Inflammatory macrophage (primary cell): Measurements from ENCODE around the gene EDDM13.
"Not testable (repeated sequence)": the region's sequence is repeated elsewhere in the genome, so short reads cannot be mapped to it uniquely, and the experiment has no call there.

Source experiments
- DNase-seq, 2 donors: peaks; one replicate each; pipeline ENCODE4 v3.0.0-alpha.2; 2020 to 2022

Gene EDDM13

GRCh38 chr19:56295531-56296455, 23.2 kb downstream of the EDDM13 start:
- no peak for DNase-seq

DNA sequence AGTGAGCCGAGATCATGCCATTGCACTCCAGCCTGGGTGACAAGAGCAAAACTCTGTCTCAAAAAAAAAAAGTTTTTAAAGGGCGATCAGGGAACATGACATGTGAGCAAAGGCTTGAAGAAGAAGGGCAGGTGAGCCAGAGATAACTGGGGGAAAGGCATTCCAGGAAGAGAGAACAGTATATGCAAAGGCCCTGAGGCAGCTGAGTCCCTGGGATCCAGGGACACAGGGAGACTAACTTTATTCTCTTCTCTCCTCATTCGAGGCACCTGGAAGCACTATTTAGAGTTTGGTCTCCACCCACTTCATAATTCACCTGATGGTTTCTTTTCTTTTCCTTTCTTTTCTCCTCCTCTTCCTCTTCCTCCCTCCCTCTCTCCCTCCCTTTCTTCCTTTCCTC, 24.5 kb downstream of the EDDM13 start:
- no peak for DNase-seq

GRCh38 chr19:56299688-56300087, 27.1 kb downstream of the EDDM13 start:
- no peak for DNase-seq

DNA sequence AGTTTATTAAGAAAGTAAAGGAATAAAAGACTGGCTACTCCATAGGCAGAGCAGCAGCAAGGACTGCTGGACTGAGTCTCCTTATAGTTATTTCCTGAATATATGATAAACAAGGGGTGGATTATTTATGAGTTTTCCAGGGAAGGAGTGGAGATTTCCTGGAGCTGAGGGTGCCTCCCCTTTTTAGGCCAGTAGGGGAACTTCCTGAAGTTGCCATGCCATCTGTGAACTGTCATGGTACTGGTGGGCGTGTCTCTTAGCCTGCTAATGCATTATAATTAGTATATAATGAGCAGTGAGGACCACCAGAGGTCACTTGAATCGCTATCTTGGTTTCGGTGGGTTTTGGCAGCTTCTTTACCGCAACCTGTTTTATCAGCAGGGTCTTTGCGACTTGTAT, 28.6 kb downstream of the EDDM13 start:
- DNase-seq, result no peak

GRCh38 chr19:56301886-56302620, 29.5 kb downstream of the EDDM13 start:
- DNase-seq, result peak; percentile 42 to 50

- no peak for DNase-seq
Measured at GRCh38 chr19:56304243-56304642, 31.7 kb downstream of the EDDM13 start.

DNA sequence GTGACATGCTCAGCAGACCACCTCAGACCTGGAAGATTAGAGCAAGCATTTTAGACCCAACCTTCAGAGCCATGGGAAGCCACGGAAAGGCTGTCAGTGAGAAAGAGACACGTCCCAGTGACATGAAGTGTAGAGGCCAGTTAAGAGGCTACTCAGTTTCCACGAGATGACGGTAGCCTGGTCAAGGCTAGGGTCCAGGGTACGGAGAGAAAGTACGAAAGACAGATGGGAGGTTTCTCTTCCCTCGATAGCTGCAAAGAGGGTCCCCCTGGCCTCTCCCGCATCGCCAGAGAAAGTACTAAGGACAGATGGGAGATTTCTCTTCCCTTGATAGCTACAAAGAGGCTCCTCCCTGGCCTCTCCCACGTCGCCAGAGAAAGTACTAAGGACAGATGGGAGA, 33.5 kb downstream of the EDDM13 start:
- no peak for DNase-seq

GRCh38 chr19:56307062-56307461, 34.5 kb downstream of the EDDM13 start:
- DNase-seq, result not testable (repeated sequence)

DNA sequence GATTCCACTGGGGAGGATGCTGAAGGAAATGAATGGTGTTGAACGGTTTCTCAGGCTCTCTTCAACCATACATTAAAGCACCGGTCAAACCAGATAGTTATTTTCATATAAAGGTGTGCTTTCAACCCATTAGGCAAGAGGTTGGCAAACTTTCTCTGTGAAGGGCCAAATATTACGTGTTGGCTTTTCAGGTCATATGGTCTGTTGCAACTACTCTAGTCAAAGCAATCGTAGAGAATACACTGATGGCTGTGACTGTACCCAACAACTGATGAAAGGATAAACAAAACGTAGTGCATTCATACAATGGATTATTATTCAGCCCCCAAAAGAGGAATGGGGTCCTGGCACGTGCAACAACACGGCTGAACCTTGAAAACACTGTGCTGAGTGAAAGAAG, 36.2 kb downstream of the EDDM13 start:
- DNase-seq, result no peak

GRCh38 chr19:56309511-56310185, 37.1 kb downstream of the EDDM13 start:
- DNase-seq, result peak; percentile 51 to 65

DNA sequence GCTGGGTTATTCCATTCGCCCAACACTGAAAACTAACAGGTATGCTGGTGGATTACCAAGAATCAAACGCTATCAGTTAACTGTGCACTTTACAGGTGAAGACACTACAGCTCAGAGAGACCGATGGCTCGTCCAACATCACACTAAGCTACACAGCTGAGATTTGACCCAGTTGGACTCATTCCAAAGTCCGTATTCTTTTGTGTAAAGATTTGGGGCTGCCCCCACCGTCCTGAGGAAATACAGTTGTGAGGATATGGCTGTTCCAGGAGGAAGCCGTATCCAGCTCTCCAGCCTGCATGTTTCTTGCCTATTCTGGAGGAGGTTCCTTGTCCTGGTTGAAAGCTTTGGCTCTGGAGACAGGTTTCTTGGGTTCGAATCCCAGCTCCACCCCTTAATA, 37.9 kb downstream of the EDDM13 start:
- DNase-seq, result no peak

GRCh38 chr19:56312342-56312741, 39.8 kb downstream of the EDDM13 start:
- DNase-seq, result peak; percentile 30 to 38

- DNase-seq, result peak in 1 of 2 donors; percentile 37
Measured at GRCh38 chr19:56312787-56313657, 40.5 kb downstream of the EDDM13 start.

DNA sequence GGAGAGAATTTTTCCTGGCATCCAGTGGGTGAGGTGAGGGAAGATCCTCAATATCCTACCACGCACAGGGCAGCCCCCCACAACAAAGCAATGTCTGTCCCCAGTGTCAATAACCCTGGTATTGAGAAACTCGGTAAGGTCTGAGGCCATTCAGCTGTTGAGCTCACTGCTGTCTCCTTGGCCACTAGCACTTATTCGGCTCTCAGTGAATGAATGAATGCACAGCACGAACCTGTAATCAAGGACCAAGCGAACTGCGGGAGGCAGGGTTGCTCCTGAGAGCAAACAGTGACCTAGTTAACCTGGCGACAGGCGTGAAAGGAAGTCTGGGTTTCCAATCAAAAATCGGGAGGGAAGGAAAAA, 41.5 kb downstream of the EDDM13 start:
- DNase-seq, result no peak

GRCh38 chr19:56314381-56315076, 42.0 kb downstream of the EDDM13 start, which contains the start of gene ZSCAN5A:
Gene ZSCAN5A (minus strand): TSS chr19:56314839. CDS start chr19:56225046, 89,793 bp downstream.
- DNase-seq, result peak; percentile 95 to 97

- DNase-seq, result peak; percentile 98 to 99
Measured at GRCh38 chr19:56315077-56315828, 42.7 kb downstream of the EDDM13 start.

DNA sequence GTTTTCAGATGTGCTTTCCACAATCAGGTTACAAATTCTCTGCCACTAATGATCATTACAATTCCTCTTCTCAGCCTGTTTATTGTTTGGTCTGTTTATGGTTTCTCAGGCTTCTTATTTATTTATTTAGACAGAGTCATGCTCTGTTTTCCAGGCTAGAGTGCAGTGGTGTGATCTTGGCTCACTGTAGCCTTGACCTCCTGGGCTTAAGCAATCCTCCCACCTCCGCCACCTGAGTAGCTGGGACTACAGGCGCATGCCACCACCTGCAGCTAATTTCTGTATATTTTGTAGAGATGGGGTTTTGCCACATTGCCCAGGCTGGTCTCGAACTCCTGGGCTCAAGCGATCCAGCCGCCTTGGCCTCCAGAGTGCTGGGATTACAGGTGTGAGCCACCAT, 44.2 kb downstream of the EDDM13 start:
- no peak for DNase-seq

GRCh38 chr19:56317749-56318148, 45.2 kb downstream of the EDDM13 start:
- no peak for DNase-seq

- DNase-seq, result peak; percentile 45 to 69
Measured at GRCh38 chr19:56319991-56320390, 47.4 kb downstream of the EDDM13 start.

- DNase-seq, result no peak
Measured at GRCh38 chr19:56321254-56321988, 48.9 kb downstream of the EDDM13 start.
